Measurements from ENCODE around the gene NAGPA.
"Not testable (repeated sequence)": the region's sequence is repeated elsewhere in the genome, so short reads cannot be mapped to it uniquely, and the experiment has no call there.

Gene NAGPA

GRCh38 chr16:5033256-5034166 is at the start of gene NAGPA:
Gene NAGPA, minus strand, starts transcription at chr16:5033935. Its CDS starts 21 bp downstream, at chr16:5033914.
- in situ Hi-C loops (cut with MboI; ENCODE audit: low sequenced_read_pairs) = no loop called here

- in situ Hi-C loops (cut with MboI; ENCODE audit: low sequenced_read_pairs) = loop anchor here (25.0 kb wide), 1 partner anchor 219 kb away; no protein-coding TSS in a partner anchor
These were observed 47.3 kb upstream of the NAGPA start for GRCh38 chr16:5080996-5081395.

GRCh38 chr16:5080461-5080860 is 46.7 kb upstream of the NAGPA start:
- in situ Hi-C loops (cut with MboI; ENCODE audit: low sequenced_read_pairs) = loop anchor here (25.0 kb wide), 1 partner anchor 218 kb away; no protein-coding TSS in a partner anchor

- in situ Hi-C loops (cut with MboI; ENCODE audit: low sequenced_read_pairs) = loop anchor here (25.0 kb wide), 1 partner anchor 216 kb away; no protein-coding TSS in a partner anchor
These were observed 44.9 kb upstream of the NAGPA start for GRCh38 chr16:5078626-5079025.

GRCh38 chr16:5077304-5077703 is 43.6 kb upstream of the NAGPA start:
- in situ Hi-C loops (cut with MboI; ENCODE audit: low sequenced_read_pairs) = loop anchor here (25.0 kb wide), 1 partner anchor 215 kb away; no protein-coding TSS in a partner anchor

GRCh38 chr16:5075637-5076036 is 41.9 kb upstream of the NAGPA start:
- in situ Hi-C loops (cut with MboI; ENCODE audit: low sequenced_read_pairs) = loop anchor here (25.0 kb wide), 1 partner anchor 213 kb away; no protein-coding TSS in a partner anchor

GRCh38 chr16:5073771-5074170 is 40.0 kb upstream of the NAGPA start:
- in situ Hi-C loops (cut with MboI; ENCODE audit: low sequenced_read_pairs) = not testable (repeated sequence)

- in situ Hi-C loops (cut with MboI; ENCODE audit: low sequenced_read_pairs) = no loop called here
These were observed 39.5 kb upstream of the NAGPA start for GRCh38 chr16:5073279-5073629.

- in situ Hi-C loops (cut with MboI; ENCODE audit: low sequenced_read_pairs) = no loop called here
These were observed 38.9 kb upstream of the NAGPA start for GRCh38 chr16:5072334-5073278.

GRCh38 chr16:5071681-5072333 is 38.1 kb upstream of the NAGPA start, which contains the start of gene ALG1:
Gene ALG1, plus strand, starts transcription at chr16:5071843. Its CDS starts 7 bp downstream, at chr16:5071850.
- in situ Hi-C loops (cut with MboI; ENCODE audit: low sequenced_read_pairs) = no loop called here

- in situ Hi-C loops (cut with MboI; ENCODE audit: low sequenced_read_pairs) = no loop called here
These were observed 37.6 kb upstream of the NAGPA start for GRCh38 chr16:5071341-5071680.

GRCh38 chr16:5070431-5071186 is 36.9 kb upstream of the NAGPA start:
- in situ Hi-C loops (cut with MboI; ENCODE audit: low sequenced_read_pairs) = no loop called here

GRCh38 chr16:5069854-5070253 is 36.1 kb upstream of the NAGPA start:
- in situ Hi-C loops (cut with MboI; ENCODE audit: low sequenced_read_pairs) = no loop called here

GRCh38 chr16:5069048-5069447 is 35.3 kb upstream of the NAGPA start:
- in situ Hi-C loops (cut with MboI; ENCODE audit: low sequenced_read_pairs) = no loop called here

- in situ Hi-C loops (cut with MboI; ENCODE audit: low sequenced_read_pairs) = no loop called here
These were observed 32.8 kb upstream of the NAGPA start for GRCh38 chr16:5066511-5066910.

GRCh38 chr16:5065813-5066212 is 32.1 kb upstream of the NAGPA start, which contains the start of gene C16orf89:
Gene C16orf89, minus strand, starts transcription at chr16:5065956. Its CDS starts 48 bp downstream, at chr16:5065908.
- in situ Hi-C loops (cut with MboI; ENCODE audit: low sequenced_read_pairs) = no loop called here

- in situ Hi-C loops (cut with MboI; ENCODE audit: low sequenced_read_pairs) = no loop called here
These were observed 31.6 kb upstream of the NAGPA start for GRCh38 chr16:5065326-5065725.

- in situ Hi-C loops (cut with MboI; ENCODE audit: low sequenced_read_pairs) = no loop called here
These were observed 31.2 kb upstream of the NAGPA start for GRCh38 chr16:5064915-5065314.

- in situ Hi-C loops (cut with MboI; ENCODE audit: low sequenced_read_pairs) = no loop called here
These were observed 29.3 kb upstream of the NAGPA start for GRCh38 chr16:5062790-5063765.
